Endothelial cell of umbilical vein (primary cell): ENCODE measurements around the gene SOHLH2. TPM values are rescaled to one million over a fixed set of nuclear protein-coding genes. Genes with fewer than 3 reads are reported as not detected.

Source experiments
- BruUV-seq: library from RNA; stranded (reverse); fragments of 400-500 nt; replicated peaks from 2 replicates; lab custom pipeline; 2021; lab: Mats Ljungman, UMichigan
- CTCF ChIA-PET: fragments of 300-600, 350-600 bp; sonication (Branson Sonifier 250); formaldehyde crosslinking; loops from one replicate; lab custom pipeline; 2021; ENCODE audit warnings: antibody characterized with exemption, inconsistent platforms; lab: Charles Lee
- POLR2A ChIA-PET: fragments of 300-600, 350-600 bp; sonication (Branson Sonifier 250); formaldehyde crosslinking; loops from one replicate; lab custom pipeline; 2021; ENCODE audit warnings: antibody characterized with exemption, inconsistent platforms; lab: Charles Lee
- DNase-seq: peaks from one replicate; pipeline ENCODE4 v3.0.0-alpha.2; 2011; ENCODE audit warnings: low read depth, low spot score
- FAIRE-seq: peaks from 2 replicates; lab custom pipeline; 2011; peaks lifted over from hg19 to GRCh38; lab: Jason Lieb, UNC
- H2AFZ ChIP-seq: 2 replicates; pipeline ENCODE4 v1.6.0; 2012; ENCODE audit warnings: low read depth, low read length, control low read depth, inconsistent platforms
- H3K27ac ChIP-seq: 2 replicates; pipeline ENCODE4 v1.5.1; 2011; ENCODE audit warnings: low read depth, mild to moderate bottlenecking, control low read depth, low read length, moderate library complexity; ENCODE audit not compliant: insufficient read depth
- H3K27me3 ChIP-seq, 2 experiments: 2 replicates each; pipeline versions ENCODE4 v1.6.0 to v1.6.1; 2011; ENCODE audit warnings: low read length in 2 of 2, mixed read lengths in 1 of 2; ENCODE audit not compliant: control insufficient read depth in 2 of 2, insufficient read depth in 2 of 2
- H3K36me3 ChIP-seq, 2 experiments: 2 replicates in 1 of 2; 3 replicates in 1 of 2; pipeline ENCODE4 v1.5.1; 2011; ENCODE audit warnings: low read length in 2 of 2, mild to moderate bottlenecking in 1 of 2, moderate library complexity in 1 of 2; ENCODE audit not compliant: control insufficient read depth in 2 of 2, insufficient read depth in 2 of 2; ENCODE audit errors: extremely low read depth in 1 of 2
- H3K4me1 ChIP-seq: 3 replicates; pipeline ENCODE4 v1.5.1; 2011; ENCODE audit warnings: mild to moderate bottlenecking, low read length; ENCODE audit not compliant: control insufficient read depth, insufficient read depth; ENCODE audit errors: extremely low read depth
- H3K4me2 ChIP-seq: 2 replicates; pipeline ENCODE4 v1.6.1; 2011; ENCODE audit warnings: low read length, control low read depth, mixed read lengths; ENCODE audit not compliant: insufficient read depth
- H3K4me3 ChIP-seq, 3 experiments: fragments of 200-600 bp in 1 of 3; sonication (generic), shearing (Covaris generic) in 1 of 3; replicated peaks in 1 of 3; 2 replicates each; pipeline ENCODE4 v1.5.1; 2011 to 2016; ENCODE audit warnings: control low read depth in 3 of 3, low read length in 3 of 3, mild to moderate bottlenecking in 2 of 3, inconsistent platforms in 1 of 3, low read depth in 1 of 3, moderate library complexity in 1 of 3; ENCODE audit not compliant: insufficient read depth in 1 of 3
- H3K79me2 ChIP-seq: 2 replicates; pipeline ENCODE4 v1.6.0; 2012; ENCODE audit warnings: low read length, inconsistent platforms; ENCODE audit not compliant: control insufficient read depth, insufficient read depth
- H3K9ac ChIP-seq: replicated peaks from 2 replicates; pipeline ENCODE3; 2011; ENCODE audit warnings: low read length, control low read depth; ENCODE audit not compliant: insufficient read depth; ENCODE audit errors: extremely low read depth
- H3K9me1 ChIP-seq: replicated peaks from 3 replicates; pipeline ENCODE4 v1.6.0; 2011; ENCODE audit warnings: mild to moderate bottlenecking, low read length; ENCODE audit not compliant: control insufficient read depth, insufficient read depth; ENCODE audit errors: extremely low read depth
- H3K9me3 ChIP-seq: replicated peaks from 2 replicates; pipeline ENCODE4 v1.5.1; 2012; ENCODE audit warnings: low read length, inconsistent platforms; ENCODE audit not compliant: control insufficient read depth, insufficient read depth
- H4K20me1 ChIP-seq: replicated peaks from 2 replicates; pipeline ENCODE3; 2011; ENCODE audit warnings: mild to moderate bottlenecking, low read length; ENCODE audit not compliant: control insufficient read depth, insufficient read depth; ENCODE audit errors: extremely low read depth
- EZH2 ChIP-seq: IDR thresholded peaks from 2 replicates; pipeline ENCODE4 v1.6.1; 2012; ENCODE audit warnings: borderline replicate concordance, low read depth, mild to moderate bottlenecking, moderate library complexity, low read length, inconsistent platforms; ENCODE audit not compliant: severe bottlenecking
- FOS ChIP-seq: IDR thresholded peaks from 2 replicates; pipeline ENCODE4 v1.6.1; 2011; ENCODE audit warnings: mild to moderate bottlenecking, low read length, moderate library complexity, borderline replicate concordance; ENCODE audit not compliant: insufficient read depth
- GATA2 ChIP-seq: IDR thresholded peaks from 2 replicates; pipeline ENCODE4 v1.7.0; 2011; ENCODE audit warnings: low read depth, mild to moderate bottlenecking, moderate library complexity, mixed read lengths, low read length; ENCODE audit not compliant: insufficient read length, insufficient read depth
- JUN ChIP-seq: IDR thresholded peaks from 2 replicates; pipeline ENCODE4 v1.6.1; 2011; ENCODE audit warnings: borderline replicate concordance, low read depth; ENCODE audit not compliant: insufficient read length, insufficient read depth
- MYC ChIP-seq: IDR thresholded peaks from one replicate; pipeline ENCODE4 v1.6.1; 2011; ENCODE audit warnings: mild to moderate bottlenecking, low read depth, low read length
- POLR2A ChIP-seq: IDR thresholded peaks from 2 replicates; pipeline ENCODE4 v1.6.1; 2012; ENCODE audit warnings: low read depth, mild to moderate bottlenecking, control low read depth, low read length
- POLR2AphosphoS5 ChIP-seq: IDR thresholded peaks from 2 replicates; pipeline ENCODE4 v1.6.1; 2012; ENCODE audit warnings: low read depth, mild to moderate bottlenecking, control low read depth, low read length, moderate library complexity; ENCODE audit not compliant: insufficient read depth
- dilution Hi-C: fragments of 300-500 bp; cut with MboI; formaldehyde crosslinking; loops from one replicate; pipeline ENCODE4 v1.15.0; 2019; ENCODE audit warnings: low sequenced_read_pairs; ENCODE audit not compliant: extremely low pct_ligation_motif_present
- intact Hi-C: fragments of 100-400 bp; cut with micrococcal nuclease; formaldehyde crosslinking; loops from one replicate; pipeline ENCODE4 v1.10.0; 2022
- polyA plus RNA-seq, 4 experiments: library from polyadenylated mRNA; depleted of rRNA in 3 of 4; stranded (reverse) in 3 of 4; unstranded in 1 of 4; fragments of >200 nt; gene quantifications; 2 replicates each; pipeline versions ENCODE4 v1.2.1 to v1.2.3, GENCODE V29; 2011 to 2012; ENCODE audit warnings: missing spikeins in 1 of 4
- total RNA-seq: library from RNA; stranded (reverse); gene quantifications from 2 replicates; pipeline ENCODE4 v1.2.3, GENCODE V29; 2021
- TF ChIP-seq, protein P1 (sequence below): IDR thresholded peaks from 2 replicates; pipeline ENCODE4 v1.6.1; 2011; ENCODE audit not compliant: insufficient read depth, insufficient read length
- TF ChIP-seq, protein P2 (sequence below), 2 donors: IDR thresholded peaks; 1 replicate in 1 of 2; 2 replicates in 1 of 2; pipeline ENCODE4 v1.5.1; 2011; ENCODE audit warnings: low read length in 2 of 2, mild to moderate bottlenecking in 2 of 2, moderate library complexity in 2 of 2, control low read depth in 1 of 2, inconsistent platforms in 1 of 2, low read depth in 1 of 2; ENCODE audit not compliant: insufficient read depth in 1 of 2; ENCODE audit errors: extremely low read depth in 1 of 2

SOHLH2 gene
- total and polyA plus RNA-seq, 2 donors (not counting 3 experiments of a cell fraction or from before 2014, with no cell fraction given), result 0.11 to 0.55 TPM

DNA sequence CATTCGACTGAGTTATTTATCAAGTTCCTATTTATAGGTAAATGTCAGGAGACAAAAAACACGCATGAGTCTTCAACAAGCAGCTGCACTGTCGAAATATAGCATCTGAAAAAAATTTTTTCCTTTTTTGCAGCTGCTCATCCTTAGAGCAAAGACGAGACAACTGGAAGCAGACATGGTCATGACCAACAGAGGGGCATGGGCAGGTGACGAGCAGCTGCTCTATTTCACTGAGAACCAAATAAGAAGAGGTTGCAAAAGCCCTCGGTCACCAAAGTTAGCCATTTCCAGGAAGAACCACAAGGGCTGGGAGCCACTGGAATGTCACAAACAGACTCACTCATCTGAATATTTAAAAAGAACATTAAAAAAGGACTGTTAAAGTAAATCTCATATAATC lies 22.2 kb downstream of the SOHLH2 start:
- no peaks in the 10 kb centered on the region for H3K9me3 ChIP-seq
- H3K36me3 ChIP-seq, result no peaks in the 10 kb centered on the region
- H3K4me1 ChIP-seq, result no peaks in the 10 kb centered on the region
- CTCF ChIA-PET, result interaction anchor here (0.7 kb wide), 1 partner anchor 81 kb away, joined by 3 read pairs; no protein-coding TSS in a partner anchor
- intact Hi-C loops (no loop called here), dilution Hi-C loops (no loop called here)
- no peaks in the 10 kb centered on the region for H3K79me2 ChIP-seq
- FAIRE-seq (no peak), DNase-seq (no peak)
- H3K27ac ChIP-seq, result no peak overlapping the region
- BruUV-seq, result no TSS peak
- POLR2A ChIA-PET, result no interaction called here
- H4K20me1 ChIP-seq, result no peaks in the 10 kb centered on the region
- no peaks in the 10 kb centered on the region for H3K9me1 ChIP-seq
- H3K4me2 ChIP-seq, result no peak overlapping the region
- H3K9ac ChIP-seq, result no peak overlapping the region
- H2AFZ ChIP-seq, result no peak overlapping the region
- peaks cover 0 to 2% of the 10 kb centered on the region in 2 experiments for H3K27me3 ChIP-seq
- no peak overlapping the region for H3K4me3 ChIP-seq
- TF ChIP-seq POLR2AphosphoS5, result no peak
- TF ChIP-seq, protein P1, sequence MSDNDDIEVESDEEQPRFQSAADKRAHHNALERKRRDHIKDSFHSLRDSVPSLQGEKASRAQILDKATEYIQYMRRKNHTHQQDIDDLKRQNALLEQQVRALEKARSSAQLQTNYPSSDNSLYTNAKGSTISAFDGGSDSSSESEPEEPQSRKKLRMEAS, result no peak
- no peak for TF ChIP-seq MYC
- TF ChIP-seq POLR2A, result no peak
- TF ChIP-seq FOS, result no peak
- no peak for TF ChIP-seq EZH2
- TF ChIP-seq GATA2, result no peak
- TF ChIP-seq JUN, result no peak
- TF ChIP-seq, protein P2, sequence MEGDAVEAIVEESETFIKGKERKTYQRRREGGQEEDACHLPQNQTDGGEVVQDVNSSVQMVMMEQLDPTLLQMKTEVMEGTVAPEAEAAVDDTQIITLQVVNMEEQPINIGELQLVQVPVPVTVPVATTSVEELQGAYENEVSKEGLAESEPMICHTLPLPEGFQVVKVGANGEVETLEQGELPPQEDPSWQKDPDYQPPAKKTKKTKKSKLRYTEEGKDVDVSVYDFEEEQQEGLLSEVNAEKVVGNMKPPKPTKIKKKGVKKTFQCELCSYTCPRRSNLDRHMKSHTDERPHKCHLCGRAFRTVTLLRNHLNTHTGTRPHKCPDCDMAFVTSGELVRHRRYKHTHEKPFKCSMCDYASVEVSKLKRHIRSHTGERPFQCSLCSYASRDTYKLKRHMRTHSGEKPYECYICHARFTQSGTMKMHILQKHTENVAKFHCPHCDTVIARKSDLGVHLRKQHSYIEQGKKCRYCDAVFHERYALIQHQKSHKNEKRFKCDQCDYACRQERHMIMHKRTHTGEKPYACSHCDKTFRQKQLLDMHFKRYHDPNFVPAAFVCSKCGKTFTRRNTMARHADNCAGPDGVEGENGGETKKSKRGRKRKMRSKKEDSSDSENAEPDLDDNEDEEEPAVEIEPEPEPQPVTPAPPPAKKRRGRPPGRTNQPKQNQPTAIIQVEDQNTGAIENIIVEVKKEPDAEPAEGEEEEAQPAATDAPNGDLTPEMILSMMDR (IDR thresholded peaks at IDR 0.05; ENCODE audit: extremely low read depth in 1 of 2, insufficient read depth in 1 of 2, low read depth in 1 of 2, low read length in 2 of 2), result no peak
